CD4-positive, alpha-beta T cell treated with Interleukin-1 beta for 1 hour (primary cell): ENCODE results near the gene PCYOX1L.

Experiments
- DNase-seq, 2 donors: peaks; one replicate each; pipeline ENCODE4 v3.0.0-alpha.2; 2020 to 2022

PCYOX1L gene

DNA sequence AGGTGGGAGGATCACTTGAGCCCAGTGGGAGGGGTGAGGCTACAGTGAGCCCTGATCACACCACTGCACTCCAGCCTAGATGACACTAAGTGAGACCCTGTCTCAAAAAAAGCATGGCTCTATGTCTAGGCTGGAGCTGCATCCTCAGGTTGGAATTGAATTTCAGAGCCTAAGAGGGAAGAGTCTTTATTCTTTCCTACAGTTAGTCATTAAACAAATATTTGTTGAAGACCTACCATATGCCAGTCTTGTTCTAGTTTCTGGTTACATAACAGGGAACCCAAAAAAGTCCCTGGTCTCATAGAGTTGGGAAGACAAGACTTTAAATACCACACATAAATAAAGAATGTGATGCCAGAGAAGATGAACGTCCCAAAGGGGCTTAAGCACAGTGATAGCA lies 19.5 kb upstream of the PCYOX1L start:
- no peak for DNase-seq

DNA sequence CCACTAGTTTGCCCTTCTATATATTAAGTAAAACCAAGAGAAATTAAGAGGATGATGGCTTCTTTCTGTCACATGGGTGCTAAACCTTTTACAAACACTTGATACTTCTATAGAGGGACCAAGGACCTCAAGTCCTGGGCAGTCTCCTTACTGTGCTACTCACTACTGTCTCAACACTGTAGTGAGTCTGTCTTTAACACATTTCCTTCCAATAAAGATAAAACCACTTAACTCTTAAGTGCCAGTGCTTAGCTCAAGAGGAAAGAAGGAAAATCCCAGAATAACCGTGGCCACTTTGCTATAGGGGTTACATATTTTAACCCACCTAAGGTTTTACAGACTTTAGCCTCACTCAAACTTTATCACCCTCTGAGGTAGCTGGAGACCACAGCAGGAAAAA lies 16.9 kb upstream of the PCYOX1L start:
- no peak for DNase-seq

DNA sequence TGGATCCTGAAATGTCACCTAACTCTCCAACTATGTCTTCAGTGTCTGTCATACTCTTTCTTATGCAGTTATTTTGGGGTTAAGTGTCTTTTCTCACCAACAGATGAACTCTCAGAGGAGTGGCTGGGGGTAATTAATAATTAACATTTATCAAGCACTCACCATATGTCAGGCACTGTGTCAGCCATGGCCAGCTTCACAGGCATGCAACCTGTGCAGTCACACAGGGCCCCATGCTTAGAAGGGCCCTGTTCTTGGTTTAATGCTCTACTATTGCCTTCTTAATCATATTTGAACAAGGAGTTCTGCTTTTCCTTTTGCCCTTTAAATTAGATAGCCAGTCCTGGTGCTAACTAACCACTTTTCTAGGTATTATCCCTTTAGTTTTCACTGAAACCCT lies 16.0 kb upstream of the PCYOX1L start:
- DNase-seq: no peak

DNA sequence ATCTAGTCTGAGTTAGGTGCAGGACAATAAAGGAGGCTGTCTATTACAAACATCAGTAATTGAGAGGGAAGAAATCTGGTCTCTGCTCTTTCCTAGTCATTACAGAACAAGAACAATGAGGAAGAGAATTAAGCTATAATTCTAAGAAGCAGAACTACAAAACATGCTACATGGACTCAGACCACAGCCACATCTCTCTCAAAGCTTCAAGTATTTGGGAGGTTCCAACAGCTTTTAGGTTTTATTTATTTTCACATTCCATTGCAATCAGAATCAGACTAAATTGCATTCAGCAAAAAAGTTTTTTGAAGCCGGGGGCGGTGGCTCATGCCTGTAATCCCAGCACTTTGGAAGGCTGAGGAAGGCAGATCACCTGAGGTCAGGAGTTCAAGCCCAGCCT lies 13.7 kb upstream of the PCYOX1L start:
- DNase-seq: no peak

DNA sequence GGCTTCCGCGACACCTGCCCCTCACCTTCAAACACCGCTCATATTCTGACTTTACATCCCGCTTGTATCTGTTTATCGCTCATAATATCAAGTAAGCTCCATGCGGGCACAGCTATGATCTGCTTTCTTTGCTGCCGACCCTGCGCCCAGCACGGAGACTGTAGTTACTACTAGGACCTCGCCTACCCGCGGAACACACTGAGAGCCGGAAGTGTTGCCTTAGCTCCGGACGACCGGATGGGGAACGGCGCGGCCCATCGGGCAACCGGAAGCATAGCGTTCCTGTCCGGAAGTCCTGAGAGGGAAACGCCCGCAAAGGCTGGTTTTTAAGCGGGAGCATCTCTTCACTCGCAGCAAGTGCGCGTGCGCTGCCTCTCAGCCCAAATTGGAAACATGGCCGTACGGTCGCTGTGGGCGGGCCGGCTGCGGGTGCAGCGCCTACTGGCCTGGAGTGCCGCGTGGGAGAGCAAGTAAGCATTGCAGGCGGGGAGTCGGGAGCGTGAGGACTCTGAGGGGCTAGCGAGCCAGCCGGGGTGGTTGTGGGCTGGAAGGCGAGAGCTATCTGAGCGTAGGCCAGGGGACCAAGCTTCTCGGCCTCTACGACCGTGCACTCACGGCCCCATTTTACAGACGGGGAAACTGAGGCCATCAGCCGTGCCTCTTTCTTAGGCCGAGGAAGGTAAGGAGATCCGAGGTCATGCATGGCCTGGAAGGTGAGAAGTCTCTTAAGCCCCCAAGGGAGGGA lies 12.5 kb upstream of the PCYOX1L start, which contains the start of gene GRPEL2:
Gene GRPEL2, plus strand, starts transcription at position 353 of the 745 bp plus-strand sequence. Its CDS starts 41 bp downstream, at position 394.
- peak; percentile 90 to 91 for DNase-seq

DNA sequence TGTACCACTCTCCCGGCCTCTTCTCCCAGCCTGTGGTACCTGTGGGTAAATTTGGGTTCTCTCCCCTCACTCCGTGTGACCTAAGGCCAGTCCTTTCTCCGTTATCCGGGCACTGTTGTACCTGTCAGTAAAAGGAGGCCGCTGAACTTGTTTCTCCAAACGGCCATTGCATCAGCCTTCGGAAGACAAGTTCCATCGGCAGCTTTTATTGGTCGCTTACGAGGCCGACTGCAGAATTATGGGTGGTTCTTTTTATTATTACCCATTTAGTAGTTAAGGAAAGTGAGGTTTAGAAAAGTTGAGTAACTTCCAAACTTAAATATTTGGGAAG lies 12.0 kb upstream of the PCYOX1L start:
- DNase-seq: peak in 1 of 2 donors; percentile 15

DNA sequence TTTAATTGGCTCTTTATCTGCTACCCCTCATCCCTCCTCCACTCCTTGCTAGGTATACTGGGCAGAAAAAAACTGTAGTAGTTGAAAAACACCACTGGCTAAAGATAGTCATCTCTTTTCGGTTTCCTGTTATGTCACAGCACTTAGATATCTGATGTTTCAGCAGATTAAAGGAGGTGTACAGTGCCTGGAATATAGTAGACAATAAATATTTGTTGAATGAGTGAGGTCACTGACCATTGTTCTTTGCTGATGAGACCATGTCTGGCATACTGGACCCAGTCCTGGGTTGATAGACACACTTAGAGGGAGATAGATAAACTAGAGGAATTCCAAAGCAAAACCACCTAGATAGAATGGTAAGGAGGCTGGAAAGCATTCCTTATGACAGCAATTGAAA lies 9.3 kb upstream of the PCYOX1L start:
- peak in 1 of 2 donors; percentile 75 for DNase-seq

DNA sequence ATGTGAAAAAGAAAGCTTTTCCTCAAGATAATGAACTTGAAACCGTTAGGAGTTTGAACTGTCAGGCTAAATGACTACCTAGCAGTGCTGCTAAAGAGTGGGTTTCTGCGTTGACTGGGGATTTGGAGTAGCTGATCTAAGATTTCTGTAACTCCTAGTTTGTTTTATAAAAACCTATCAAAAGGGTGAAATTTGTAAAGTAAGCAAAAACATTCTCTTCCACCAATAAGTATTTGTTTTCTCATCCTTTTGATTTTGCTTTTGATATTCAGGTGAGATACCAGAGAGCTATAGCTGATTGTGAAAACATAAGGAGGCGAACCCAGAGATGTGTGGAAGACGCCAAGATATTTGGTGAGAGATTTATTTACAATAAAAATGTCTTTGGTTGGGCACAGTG lies 8.5 kb upstream of the PCYOX1L start:
- no peak for DNase-seq

DNA sequence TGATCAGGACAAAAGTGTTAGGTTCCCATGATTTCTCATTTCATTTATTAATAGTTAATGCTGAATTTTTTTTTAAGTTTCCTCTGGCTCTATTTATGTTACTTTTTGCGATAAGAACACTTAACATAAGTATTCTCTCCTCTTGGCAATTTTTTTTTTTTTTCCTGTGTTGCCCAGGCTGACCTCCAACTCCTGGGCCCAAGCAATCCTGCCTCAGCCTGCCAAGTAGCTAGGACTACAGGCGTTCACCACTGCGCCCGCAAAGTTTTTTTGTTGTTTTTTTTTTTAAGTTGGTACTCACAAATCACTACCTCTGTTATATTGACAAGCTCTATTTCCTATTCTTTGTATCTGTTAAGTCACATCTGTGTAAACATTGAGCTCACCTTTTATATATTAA lies 5.7 kb upstream of the PCYOX1L start:
- no peak for DNase-seq

DNA sequence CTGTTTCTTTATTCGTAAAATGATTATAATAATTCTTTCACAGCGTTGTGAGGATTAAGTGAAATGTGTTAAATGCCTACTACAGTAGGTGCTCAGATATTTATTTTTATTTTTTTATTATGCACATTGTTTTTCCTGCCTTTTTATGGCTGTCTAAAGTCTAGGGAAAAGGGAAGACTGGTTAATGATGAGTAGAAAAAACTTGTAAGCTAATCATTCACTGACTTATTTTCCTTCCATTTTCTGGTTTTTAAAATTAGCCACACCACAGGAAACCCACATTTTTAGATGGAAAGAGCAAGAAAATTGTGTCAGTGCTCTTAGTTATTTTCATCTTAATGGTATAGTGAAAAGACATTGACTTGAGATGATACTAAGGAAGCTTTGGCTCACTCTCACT lies 3.9 kb upstream of the PCYOX1L start:
- no peak for DNase-seq

DNA sequence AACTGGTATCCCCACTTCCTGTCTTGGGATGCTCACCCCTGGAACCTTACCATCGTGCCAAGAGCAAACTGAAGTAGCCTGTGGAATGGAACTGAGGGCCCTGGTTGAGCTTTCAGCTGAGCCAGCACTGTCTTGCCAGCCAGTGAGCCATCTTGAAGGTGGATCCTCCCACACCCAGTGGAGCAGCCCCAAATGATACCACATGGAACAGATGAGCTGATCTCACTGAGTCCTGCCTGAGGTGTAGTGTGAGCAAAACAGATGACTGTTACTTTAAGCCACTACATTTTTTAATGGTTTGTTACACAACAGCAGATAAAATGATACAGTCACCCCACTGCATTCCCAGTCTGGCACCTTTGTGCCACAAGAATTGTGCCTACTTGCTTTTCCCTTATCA lies 2.2 kb upstream of the PCYOX1L start:
- no peak for DNase-seq

DNA sequence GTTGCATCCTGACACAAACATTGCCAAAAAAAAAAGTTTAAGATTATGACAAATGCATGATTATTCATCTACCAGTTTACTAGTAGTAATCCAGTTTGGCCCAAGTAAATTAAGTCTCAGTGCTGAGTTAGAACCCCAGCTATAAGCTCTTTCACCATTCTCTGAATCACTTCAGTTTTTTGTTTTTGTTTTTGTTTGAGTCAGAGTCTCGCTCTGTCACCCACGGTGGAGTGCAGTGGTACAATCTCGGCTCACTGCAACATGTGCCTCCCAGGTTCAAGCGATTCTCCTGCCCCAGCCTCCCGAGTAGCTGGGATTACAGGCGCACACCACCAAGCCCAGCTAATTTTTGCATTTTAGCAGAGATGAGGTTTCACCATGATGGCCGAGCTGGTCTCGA lies 1.5 kb upstream of the PCYOX1L start:
- no peak for DNase-seq

DNA sequence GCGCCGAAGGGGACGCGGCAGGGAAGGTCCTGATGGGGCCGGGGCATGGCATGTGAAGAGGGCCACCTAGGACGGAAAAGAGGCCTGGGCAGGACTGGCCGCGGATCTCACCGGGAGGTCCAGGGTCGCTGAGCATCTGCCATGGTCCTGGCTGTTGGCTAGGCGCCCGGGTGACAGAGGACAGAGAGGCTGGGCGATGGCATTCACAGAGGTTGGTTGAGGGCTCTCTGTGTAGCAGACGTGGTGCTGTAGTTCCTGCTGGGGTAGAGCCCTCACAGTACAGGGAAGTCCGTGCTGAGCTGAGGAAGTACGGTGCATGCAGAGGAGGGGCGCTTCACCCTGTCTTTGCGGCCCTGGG lies 427 bp downstream of the PCYOX1L start:
- DNase-seq: peak; percentile 29 to 39

DNA sequence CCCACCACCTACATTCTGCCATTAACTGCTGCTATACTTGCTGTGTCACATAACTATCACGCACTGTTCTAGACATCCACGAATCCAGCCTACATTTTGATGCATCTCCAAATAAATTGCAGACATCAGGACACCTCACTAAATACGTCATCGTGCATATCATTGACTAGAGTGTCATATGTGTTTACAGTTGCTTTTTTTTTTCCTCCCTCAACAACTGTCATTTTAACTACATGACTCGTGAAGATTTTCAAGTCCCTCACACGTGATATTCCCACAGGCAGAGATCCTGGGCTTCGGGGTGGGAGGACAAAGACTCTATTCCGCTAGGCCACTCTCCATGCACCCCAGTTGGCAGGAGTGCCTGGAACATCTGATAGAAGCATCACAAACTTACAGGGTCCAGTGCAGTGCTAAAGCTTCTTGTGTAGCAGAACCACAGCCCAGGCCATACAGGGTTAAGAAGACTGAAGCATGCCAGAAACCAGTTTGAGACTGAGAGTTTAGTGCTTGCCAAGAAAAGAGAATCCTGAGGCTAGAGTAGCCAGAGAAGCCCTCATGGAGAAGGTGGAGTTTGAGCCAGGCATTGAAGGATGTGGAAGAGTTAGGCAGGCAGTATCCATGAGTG lies 1.1 kb downstream of the PCYOX1L start:
- DNase-seq: no peak

DNA sequence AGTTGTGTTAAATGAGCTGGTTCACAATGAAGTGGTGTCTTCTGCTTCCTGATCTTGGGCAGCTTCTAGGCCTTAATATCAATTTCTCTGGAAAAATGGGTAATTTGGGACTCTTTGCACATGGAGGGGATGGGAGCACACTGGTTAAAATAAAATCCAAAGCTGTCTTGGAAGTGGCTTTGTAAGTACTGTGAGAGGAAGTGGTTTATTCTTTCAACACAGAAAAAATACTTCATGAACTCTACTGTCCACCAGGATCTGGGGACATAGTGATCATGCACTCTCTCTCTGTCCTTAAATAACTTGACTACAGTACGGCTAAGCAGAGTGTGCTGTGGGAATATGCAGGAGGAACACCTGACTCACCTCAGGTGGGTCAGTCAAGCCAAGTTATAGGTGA lies 2.4 kb downstream of the PCYOX1L start:
- no peak for DNase-seq

DNA sequence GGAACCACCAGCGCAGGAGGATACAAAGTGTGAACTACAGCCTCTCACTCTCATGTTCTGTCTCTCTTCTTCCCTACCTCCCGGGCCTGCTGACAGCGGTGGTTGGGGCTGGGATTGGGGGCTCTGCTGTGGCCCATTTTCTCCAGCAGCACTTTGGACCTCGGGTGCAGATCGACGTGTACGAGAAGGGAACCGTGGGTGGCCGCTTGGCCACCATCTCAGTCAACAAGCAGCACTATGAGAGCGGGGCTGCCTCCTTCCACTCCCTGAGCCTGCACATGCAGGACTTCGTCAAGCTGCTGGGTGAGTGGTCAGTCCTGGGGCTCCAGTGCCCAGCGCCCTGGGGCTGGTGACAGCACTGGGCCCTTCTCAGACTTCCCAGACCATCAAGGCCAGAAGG lies 4.7 kb downstream of the PCYOX1L start:
- DNase-seq: no peak

DNA sequence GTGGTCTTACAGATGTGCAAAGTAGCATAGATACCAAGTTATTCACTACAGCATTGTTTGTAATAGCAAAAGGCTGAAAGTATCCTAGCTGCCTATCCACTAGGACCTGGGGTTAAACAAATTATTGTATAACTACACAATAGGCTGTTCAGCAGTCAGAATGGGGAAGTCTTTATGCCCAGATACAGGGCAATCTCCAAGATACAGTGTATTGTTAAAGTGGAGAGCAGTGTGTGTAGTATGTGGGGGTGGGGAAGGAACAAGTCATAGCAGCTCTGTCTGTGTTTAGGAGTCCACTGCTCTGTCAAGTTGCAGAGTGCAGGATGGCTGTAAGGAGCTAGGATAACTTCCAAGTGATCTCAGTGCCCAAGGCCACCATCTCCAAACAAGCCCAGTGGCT lies 5.5 kb downstream of the PCYOX1L start:
- no peak for DNase-seq

DNA sequence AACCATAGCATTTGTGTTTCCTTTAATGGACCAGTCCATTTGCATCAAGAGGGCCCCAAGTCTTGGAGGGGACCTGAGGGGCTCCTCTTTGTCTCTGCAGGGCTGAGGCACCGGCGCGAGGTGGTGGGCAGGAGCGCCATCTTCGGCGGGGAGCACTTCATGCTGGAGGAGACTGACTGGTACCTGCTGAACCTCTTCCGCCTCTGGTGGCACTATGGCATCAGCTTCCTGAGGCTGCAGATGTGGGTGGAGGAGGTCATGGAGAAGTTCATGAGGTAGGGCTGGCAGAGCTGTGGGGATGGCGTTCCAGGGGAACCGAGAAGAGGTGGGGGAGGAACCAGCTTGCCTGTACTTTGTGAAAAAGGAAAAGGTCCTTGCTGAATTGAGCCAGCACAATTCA lies 6.1 kb downstream of the PCYOX1L start:
- no peak for DNase-seq

DNA sequence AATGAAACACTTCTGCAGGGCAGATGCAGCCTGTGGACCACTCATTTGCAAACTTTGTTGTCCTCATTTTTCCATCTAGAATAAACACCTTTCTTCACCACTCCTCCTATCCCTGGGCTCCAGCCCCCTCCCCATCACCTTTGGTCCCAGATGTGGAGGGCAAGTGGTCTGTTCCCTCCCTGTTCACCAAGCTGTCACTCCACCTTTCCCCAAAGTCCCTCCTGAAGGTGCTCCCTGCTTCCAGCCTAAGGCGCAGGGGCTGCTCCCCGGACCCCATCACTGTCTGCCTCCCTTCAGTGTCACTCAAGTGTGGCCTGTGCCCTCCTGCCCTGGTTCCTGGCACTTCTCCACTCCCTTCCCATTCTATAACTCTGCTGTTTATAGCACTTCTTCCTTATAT lies 6.9 kb downstream of the PCYOX1L start:
- DNase-seq: no peak

DNA sequence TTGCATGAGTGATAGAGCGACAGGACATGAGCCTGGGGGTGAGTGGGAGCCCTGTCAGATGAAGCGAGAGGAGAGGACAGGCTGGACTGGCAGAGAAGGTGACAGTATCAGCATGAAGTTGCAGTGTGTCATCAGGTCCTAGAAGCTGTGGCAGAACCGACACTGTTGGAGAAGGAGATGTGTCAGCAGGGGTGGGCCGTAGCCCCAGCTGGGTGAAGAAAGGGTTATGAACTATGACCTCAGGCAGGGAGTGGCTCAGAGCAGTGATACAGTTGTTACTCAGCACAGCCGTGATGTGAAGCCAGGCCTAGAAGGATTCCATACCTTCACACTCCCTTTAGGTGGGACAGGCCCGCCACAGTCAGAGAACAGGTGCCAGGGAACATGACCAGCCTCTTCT lies 7.6 kb downstream of the PCYOX1L start:
- no peak for DNase-seq

DNA sequence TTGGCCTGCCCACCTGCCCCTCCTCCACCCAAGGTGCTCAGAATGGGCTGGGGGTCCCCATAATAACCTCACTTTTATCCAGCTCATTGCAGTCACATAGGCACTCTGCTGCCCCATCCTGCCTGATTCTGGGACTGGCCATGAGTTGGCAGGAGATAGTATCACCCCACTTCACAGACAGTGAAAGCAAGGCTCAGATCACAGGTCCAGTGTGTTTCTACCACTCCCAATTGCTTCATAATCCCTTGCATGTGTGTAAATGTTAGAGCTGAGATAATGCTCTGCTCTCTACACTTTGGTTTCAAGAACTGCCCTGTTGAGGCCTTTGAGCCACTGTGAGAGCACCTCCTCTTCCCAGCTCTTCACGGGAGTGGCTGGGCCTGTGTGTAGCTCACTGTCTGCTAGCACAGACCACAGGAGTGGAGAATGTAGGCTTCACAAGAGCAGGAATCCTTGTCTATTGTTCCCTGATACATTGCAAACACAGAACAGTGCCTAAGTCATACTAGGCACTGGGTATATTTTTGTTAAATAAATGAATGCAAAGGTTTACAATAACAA lies 8.4 kb downstream of the PCYOX1L start:
- DNase-seq: no peak

DNA sequence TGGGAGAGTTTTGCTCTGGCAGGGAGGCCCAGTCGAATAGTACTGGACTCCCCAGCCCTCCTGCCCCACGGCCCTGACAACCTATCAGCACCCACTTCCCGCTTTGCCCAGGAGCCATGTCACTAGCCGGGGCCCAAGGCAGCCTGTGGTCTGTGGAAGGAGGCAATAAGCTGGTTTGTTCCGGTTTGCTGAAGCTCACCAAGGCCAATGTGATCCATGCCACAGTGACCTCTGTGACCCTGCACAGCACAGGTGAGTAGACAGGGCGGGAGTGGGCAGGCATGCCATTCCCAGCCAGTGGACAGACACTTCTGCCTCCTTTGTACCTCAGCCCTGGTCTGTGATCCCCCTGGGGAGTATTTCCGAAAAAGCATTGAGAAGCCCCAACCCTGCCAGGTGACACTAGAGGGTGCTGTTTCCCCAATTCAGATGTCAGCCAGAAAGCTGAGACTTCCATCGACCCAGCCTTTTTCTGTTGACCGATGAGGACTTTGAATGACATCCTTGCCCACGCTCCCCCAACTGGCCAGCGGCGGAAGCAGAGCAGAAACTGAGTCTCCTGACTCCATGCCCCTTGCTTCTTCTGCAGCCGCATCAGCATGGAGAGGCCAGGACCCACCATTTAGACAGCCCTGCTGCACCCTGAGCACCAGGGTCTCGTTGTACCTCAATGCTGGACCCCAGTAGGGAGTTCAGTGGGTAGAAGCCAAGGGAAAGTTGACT lies 9.6 kb downstream of the PCYOX1L start:
- peak; percentile 46 to 59 for DNase-seq

DNA sequence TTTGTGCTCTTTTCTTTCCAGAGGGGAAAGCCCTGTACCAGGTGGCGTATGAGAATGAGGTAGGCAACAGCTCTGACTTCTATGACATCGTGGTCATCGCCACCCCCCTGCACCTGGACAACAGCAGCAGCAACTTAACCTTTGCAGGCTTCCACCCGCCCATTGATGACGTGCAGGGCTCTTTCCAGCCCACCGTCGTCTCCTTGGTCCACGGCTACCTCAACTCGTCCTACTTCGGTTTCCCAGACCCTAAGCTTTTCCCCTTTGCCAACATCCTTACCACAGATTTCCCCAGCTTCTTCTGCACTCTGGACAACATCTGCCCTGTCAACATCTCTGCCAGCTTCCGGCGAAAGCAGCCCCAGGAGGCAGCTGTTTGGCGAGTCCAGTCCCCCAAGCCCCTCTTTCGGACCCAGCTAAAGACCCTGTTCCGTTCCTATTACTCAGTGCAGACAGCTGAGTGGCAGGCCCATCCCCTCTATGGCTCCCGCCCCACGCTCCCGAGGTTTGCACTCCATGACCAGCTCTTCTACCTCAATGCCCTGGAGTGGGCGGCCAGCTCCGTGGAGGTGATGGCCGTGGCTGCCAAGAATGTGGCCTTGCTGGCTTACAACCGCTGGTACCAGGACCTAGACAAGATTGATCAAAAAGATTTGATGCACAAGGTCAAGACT lies 10.3 kb downstream of the PCYOX1L start:
- DNase-seq: no peak
